Smooth muscle cell (in vitro differentiated cells): ENCODE results near the gene BBLN. TPM values are rescaled to one million over a fixed set of nuclear protein-coding genes. Genes with fewer than 3 reads are reported as not detected.
"Not testable (repeated sequence)": the region's sequence is repeated elsewhere in the genome, so short reads cannot be mapped to it uniquely, and the experiment has no call there.

ENCODE experiments used
- DNase-seq: peaks from one replicate; lab custom pipeline; 2025; ENCODE audit not compliant: unreplicated experiment; lab: John Stamatoyannopoulos, UW
- H2AFZ ChIP-seq: fragments of 200-600 bp; sonication (generic); 2 replicates; pipeline ENCODE4 v1.6.0; 2016; ENCODE audit warnings: antibody characterized with exemption, low read depth, mild to moderate bottlenecking
- H3F3A ChIP-seq: fragments of 200-600 bp; sonication (generic); 2 replicates; pipeline ENCODE4 v1.6.0; 2017; ENCODE audit warnings: antibody characterized with exemption, low read depth
- H3K27ac ChIP-seq: fragments of 200-600 bp; sonication (generic); 2 replicates; pipeline ENCODE4 v1.5.1; 2016; ENCODE audit warnings: low read depth, mild to moderate bottlenecking
- H3K27me3 ChIP-seq: fragments of 200-600 bp; sonication (generic); 2 replicates; pipeline ENCODE4 v1.6.1; 2016; ENCODE audit warnings: low read depth, mild to moderate bottlenecking
- H3K36me3 ChIP-seq: fragments of 200-600 bp; sonication (generic); 2 replicates; pipeline ENCODE4 v1.5.1; 2016; ENCODE audit warnings: low read depth
- H3K4me1 ChIP-seq: fragments of 200-600 bp; sonication (generic); 2 replicates; pipeline ENCODE4 v1.5.1; 2016; ENCODE audit warnings: low read depth
- H3K4me2 ChIP-seq: fragments of 200-600 bp; sonication (generic); 2 replicates; pipeline ENCODE4 v1.6.0; 2016; ENCODE audit warnings: mild to moderate bottlenecking
- H3K4me3 ChIP-seq: fragments of 200-600 bp; sonication (generic); 2 replicates; pipeline ENCODE4 v1.5.1; 2016; ENCODE audit warnings: mild to moderate bottlenecking
- H3K79me2 ChIP-seq: fragments of 200-600 bp; sonication (generic); 2 replicates; pipeline ENCODE4 v1.6.0; 2016; ENCODE audit warnings: low read depth, mild to moderate bottlenecking
- H3K9ac ChIP-seq: fragments of 200-600 bp; sonication (generic); 2 replicates; pipeline ENCODE4 v1.6.0; 2016; ENCODE audit warnings: low read depth
- H3K9me3 ChIP-seq: fragments of 200-600 bp; sonication (generic); replicated peaks from 2 replicates; pipeline ENCODE4 v1.5.1; 2016; ENCODE audit warnings: low read depth
- H4K20me1 ChIP-seq: fragments of 200-600 bp; sonication (generic); 2 replicates; pipeline ENCODE4 v1.6.0; 2016; ENCODE audit warnings: low read depth
- CTCF ChIP-seq: fragments of 200-600 bp; sonication (generic); IDR thresholded peaks from 2 replicates; pipeline ENCODE4 v1.5.1; 2017; ENCODE audit warnings: borderline replicate concordance, mild to moderate bottlenecking, antibody characterized with exemption; ENCODE audit not compliant: insufficient read depth, poor library complexity, severe bottlenecking
- WGBS: methylation state at CpG from one replicate; pipeline ENCODE4 v1.1.7; 2016; ENCODE audit warnings: low lambda C conversion rate; 5-methylcytosine and 5-hydroxymethylcytosine counted together
- polyA plus RNA-seq: library from polyadenylated mRNA; unstranded; fragments of >200 nt; fragmentation: Nextera tagmentation; extraction: Ambion mirVana; gene quantifications from 2 replicates; pipeline ENCODE4 v1.2.1, GENCODE V29; 2016
- total RNA-seq: library from RNA; depleted of rRNA; stranded (reverse); fragments of >200 nt; gene quantifications from 2 replicates; pipeline ENCODE4 v1.2.3, GENCODE V29; 2014

The BBLN gene
- total and polyA plus RNA-seq, 2 experiments from 2014 or later = 133 to 229 TPM

- H3K36me3 ChIP-seq, H3K4me1 ChIP-seq, H3K27me3 ChIP-seq, H3K9ac ChIP-seq, H3K79me2 ChIP-seq, H3F3A ChIP-seq, DNase-seq, H3K27ac ChIP-seq, H3K4me2 ChIP-seq, H3K4me3 ChIP-seq, H4K20me1 ChIP-seq, H3K9me3 ChIP-seq, H2AFZ ChIP-seq: not testable (repeated sequence)
- WGBS = 34% methylated on average over 8 of the region's 12 CpGs
- TF ChIP-seq CTCF = peak; percentile 39
Observed at GRCh38 chr9:128129976-128130590, 30.0 kb upstream of the BBLN start.

DNA sequence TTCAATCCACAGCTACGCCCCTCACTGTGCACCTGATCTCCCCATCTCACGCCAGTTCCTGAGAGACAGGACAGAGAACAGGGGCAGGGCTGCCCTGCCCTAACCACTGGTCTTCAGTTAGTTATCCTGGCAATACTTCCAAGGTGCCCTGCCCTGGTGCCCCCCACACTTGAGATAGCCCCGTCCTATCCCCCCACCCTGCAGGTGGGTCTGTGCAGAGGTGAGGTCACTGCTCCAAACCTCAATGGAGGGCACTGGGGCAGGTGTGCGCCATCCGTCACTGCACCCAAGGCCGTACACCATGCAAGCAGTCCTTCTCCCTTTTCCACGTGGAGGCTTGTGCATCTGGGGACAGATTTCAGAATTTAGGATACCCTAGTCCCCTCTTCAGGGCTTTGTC, 29.4 kb upstream of the BBLN start:
- H3K9me3 ChIP-seq, H3K4me2 ChIP-seq, H3K9ac ChIP-seq, H3K36me3 ChIP-seq, H3K27ac ChIP-seq, H2AFZ ChIP-seq, H3K27me3 ChIP-seq, H3K79me2 ChIP-seq, DNase-seq, H3K4me3 ChIP-seq, H3F3A ChIP-seq, H3K4me1 ChIP-seq, H4K20me1 ChIP-seq: not testable (repeated sequence)
- WGBS = 63% methylated on average over 7 of the region's 7 CpGs

DNA sequence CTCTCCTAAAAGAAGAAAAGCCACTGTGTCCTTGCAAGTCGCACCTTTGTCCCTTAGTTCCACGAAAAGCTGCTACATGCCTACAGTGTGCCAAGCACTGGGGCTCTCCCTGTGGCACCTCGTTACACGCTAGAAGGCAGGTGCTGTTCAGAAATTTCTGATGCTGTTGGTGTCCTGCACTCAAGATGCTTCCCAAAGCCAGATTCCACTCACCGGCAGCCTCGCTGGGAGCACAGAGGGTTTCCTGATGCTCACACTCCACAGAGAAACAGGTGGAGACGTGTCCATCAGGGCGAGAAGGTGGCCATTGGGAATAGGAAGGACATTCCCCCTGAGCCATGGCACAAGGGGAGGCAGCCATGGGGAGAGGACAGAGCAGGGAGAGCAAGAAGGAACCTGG, 28.7 kb upstream of the BBLN start:
- H3K4me1 ChIP-seq, H3K36me3 ChIP-seq, H3K9me3 ChIP-seq, H3K9ac ChIP-seq, H3K4me2 ChIP-seq, H3K4me3 ChIP-seq, H3K27ac ChIP-seq, H3K79me2 ChIP-seq, DNase-seq, H2AFZ ChIP-seq, H3K27me3 ChIP-seq, H4K20me1 ChIP-seq, H3F3A ChIP-seq: not testable (repeated sequence)
- WGBS = 88% methylated on average over 8 of the region's 8 CpGs

DNA sequence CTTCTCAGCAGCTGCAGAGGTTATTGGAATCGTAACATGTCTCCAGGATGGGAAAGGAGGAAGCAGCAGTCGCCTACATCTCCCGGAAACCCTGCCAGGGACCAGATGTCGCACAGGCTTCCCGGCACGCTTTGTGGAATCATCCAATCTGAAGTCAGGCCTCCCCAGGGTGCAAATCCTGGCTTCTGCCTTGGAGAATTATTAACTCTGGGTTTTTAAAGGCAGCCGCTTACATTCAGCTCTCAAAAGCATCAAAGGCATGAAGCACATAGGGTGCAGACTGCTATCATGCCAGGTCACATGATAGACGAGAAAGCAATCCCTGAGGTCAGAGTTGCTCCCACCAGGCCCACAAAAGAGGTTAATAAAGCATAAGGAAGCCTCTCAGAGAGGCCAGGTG, 27.9 kb upstream of the BBLN start:
- H3K9ac ChIP-seq, H3K36me3 ChIP-seq, H4K20me1 ChIP-seq, H3K4me3 ChIP-seq, DNase-seq, H3K79me2 ChIP-seq, H3K4me1 ChIP-seq, H3K4me2 ChIP-seq, H2AFZ ChIP-seq, H3K27ac ChIP-seq, H3K27me3 ChIP-seq, H3F3A ChIP-seq, H3K9me3 ChIP-seq: not testable (repeated sequence)
- 45% methylated on average over 8 of the region's 8 CpGs for WGBS

DNA sequence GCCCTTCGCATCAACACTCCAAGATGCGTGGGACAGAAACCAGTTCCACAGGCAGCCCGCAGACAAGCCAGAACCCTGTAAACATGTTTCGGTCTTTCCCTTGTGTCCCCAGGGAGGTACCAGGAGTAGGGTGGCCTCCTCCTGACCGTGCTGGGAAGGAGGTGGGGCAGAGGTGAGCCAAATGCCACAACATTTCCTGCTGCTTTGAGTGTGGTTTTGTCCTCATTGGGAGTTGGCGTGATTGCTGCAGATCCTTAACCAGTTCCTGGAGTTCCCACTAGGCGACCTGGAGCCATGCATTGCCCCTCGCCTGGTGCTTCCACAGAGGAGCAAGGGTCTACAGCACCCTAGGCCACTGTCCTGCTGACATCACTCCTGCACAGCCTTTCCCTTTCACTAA, 24.5 kb upstream of the BBLN start:
- not testable (repeated sequence) for H3F3A ChIP-seq, H3K79me2 ChIP-seq, H3K9me3 ChIP-seq, H3K36me3 ChIP-seq, H3K4me1 ChIP-seq, H3K4me2 ChIP-seq, H3K27ac ChIP-seq, H3K9ac ChIP-seq, H3K4me3 ChIP-seq, H2AFZ ChIP-seq, H4K20me1 ChIP-seq, DNase-seq, H3K27me3 ChIP-seq
- WGBS = 63% methylated on average over 8 of the region's 8 CpGs
